ENCODE results near the gene NRCAM.

- TF ChIP-seq ZFP3 (CRISPR knock-in tag; IDR thresholded peaks at IDR 0.05) (no peak), BACH2 (CRISPR knock-in tag; IDR thresholded peaks at IDR 0.05; ENCODE audit: borderline replicate concordance) (no peak), ZC3H10 (CRISPR knock-in tag; IDR thresholded peaks at IDR 0.05) (no peak), ZNF565 (CRISPR knock-in tag; conservative IDR thresholded peaks at IDR 0.05; ENCODE audit: low read depth) (no peak), TCF4 (CRISPR knock-in tag; IDR thresholded peaks at IDR 0.05; ENCODE audit: borderline replicate concordance) (no peak), CREB5 (CRISPR knock-in tag; IDR thresholded peaks at IDR 0.05; ENCODE audit: low read depth) (no peak), ARNTL (CRISPR knock-in tag; IDR thresholded peaks at IDR 0.05; ENCODE audit: borderline replicate concordance, low read depth) (no peak), SNAI2 (CRISPR knock-in tag; IDR thresholded peaks at IDR 0.05) (no peak), ZFP30 (CRISPR knock-in tag; IDR thresholded peaks at IDR 0.05) (no peak)
Observed at GRCh38 chr7:108099713-108100112, 356.5 kb downstream of the NRCAM start.
